Kidney tubule cell (primary cell): ENCODE results near the gene UGGT1.

Source experiments
- DNase-seq: peaks from one replicate; pipeline ENCODE4 v3.0.0-alpha.2; 2018; ENCODE audit warnings: low spot score

The UGGT1 gene

GRCh38 chr2:128228894-128229293 is 137.9 kb downstream of the UGGT1 start:
- peak; percentile 50 for DNase-seq

DNA sequence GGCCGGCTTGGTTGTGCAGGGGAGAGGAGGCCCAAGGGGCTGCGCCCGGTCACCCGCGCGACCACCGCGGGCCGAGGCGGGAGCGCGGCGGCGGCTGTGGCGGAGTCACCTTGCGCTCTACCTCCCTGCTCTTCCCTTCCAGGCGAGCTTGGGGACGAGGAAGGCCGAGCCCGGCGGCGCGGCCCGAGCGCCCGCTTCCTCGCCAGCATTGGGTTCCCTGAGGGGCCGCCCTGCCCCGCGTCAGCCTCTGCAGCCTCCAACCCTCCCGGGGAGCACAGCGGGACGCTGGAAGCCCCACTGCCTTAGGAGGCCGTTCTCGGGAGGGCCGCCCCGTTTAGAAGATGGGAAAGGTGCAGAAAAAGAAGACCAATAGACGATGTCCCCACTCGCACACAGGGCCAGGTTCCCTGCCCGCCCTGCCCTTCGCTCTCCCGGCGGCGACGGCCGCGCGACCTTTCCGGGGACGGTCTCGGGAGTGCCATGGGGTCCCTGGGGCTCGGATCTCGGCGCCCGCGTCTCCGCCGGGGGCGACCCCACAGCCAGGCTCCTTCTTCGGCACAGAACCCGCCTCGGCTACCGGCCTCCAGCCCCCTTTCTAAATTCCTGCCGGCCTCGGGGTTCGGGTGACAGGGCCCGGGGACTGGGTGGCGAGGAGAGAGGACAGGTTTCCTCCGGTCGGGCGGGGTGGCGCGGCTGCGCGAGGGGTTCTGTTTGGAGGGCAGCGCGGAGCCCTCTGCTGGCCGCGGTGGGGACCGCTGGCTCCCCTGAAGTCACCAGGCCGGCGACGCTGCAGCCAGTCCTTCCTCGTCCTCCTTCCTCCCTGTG is 142.2 kb downstream of the UGGT1 start:
- peak; percentile 82 for DNase-seq

DNA sequence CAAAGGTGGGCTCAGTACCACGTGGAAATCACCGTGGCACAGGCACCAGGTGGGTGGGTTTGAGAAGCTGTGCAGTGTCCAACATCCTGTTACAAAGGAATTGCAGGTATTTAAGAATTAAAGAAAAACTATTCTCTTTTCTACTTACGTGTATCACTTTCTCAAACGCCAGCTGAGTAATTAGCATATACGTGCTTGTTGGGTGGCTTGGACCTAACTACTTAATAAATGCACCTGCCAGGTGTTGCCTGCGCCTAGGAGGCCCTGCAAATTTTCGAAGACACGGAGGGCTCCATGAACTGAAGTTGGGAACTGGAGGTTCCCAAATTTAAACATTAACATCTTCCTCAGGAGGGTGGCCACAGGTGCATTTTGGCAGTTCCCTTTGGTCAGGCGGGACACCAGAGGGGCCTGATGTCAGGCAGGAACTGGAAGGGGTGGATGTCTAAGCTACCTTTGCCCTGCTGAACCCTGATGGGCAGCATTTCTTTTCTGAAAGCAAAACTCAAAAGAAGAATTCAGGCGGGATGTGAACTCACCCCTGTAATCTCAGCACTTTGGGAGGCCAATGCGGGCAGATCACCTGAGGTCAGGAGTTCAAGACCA is 142.9 kb downstream of the UGGT1 start:
- DNase-seq = no peak

DNA sequence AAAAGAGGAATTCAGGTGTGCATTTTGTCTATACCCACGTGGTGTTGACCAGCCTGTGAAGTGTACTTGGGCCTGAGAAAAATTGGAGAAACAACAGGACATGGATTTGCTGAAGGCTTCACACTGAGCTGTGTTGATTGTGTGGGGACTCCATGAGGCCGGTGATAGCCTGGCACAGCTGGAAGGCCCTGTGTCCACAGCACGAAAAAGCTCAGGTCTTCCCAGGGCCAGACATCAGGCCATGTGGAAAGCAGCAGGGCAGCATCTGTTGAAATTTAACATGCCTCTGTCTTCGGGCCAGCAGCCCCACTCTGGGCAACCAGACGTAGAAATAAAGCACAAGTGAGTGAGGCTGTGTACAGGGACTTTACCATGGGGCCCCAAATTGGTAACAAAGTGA is 143.6 kb downstream of the UGGT1 start:
- DNase-seq = no peak

GRCh38 chr2:128235581-128235980 is 144.6 kb downstream of the UGGT1 start:
- no peak for DNase-seq

DNA sequence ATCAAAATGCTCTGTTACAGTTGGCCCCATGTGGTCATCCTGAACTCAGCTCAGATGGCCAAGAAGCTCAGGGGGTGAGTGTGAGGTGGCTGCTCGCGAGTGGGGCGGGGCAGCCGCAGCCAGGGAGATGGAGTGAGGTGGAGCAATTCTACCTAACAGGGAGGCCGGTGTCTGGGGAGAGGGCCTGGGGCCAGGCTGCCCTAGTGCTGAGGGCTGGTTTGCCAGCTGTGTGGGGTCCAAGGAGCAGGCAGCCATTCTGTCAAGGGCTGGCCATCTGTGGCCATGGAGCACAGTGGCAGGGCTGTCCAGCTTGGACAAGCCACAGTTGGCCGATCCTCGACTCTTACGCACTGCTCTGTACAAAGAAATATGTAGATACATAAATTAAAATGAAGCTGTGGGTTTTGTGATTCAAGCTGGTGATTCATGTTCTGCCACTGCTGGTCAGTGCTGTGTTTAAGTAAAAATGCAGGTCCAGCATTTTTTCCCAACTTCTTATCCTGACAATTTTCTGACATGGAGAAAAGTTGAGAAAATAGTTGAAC is 145.6 kb downstream of the UGGT1 start:
- peak; percentile 45 for DNase-seq

GRCh38 chr2:128237081-128237534 is 146.1 kb downstream of the UGGT1 start:
- DNase-seq = no peak

DNA sequence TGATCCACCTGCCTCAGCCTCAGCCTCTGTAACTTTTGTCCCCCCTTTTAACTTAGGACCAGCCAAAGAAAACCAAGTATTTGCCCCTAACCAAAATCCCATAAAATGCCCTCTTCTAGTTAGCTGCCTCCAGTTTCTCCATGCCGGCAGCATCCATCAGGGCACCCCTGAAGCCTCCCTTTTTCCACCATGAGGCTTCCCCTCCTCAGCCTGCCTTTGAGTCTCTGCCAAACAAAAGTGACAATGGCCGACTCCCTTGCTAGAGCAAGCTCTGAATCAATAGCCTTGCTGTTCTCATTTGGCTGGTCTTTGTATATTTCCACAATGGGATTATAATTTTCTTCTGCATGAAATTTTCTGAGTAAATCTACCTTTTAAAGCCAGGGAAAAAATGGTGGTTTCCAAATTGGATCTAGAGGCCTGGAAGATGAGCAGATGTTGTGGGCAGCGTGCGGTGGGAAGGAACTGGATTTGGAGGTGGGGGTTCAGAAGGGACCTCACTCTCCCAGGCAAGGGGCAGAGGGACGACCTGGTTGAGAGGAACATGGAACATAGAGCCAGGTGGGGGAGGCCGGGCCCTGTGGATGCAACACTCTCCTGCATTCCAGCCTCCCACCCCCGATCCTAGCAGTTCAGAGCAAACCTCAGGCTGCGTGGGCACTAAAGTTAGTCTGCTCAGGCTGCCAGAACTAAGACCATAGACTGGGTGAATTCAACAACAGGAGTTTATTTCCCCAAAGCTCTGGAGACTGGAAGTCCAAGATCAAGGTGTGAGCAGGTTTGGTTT is 147.1 kb downstream of the UGGT1 start:
- no peak for DNase-seq

GRCh38 chr2:128241896-128242295 is 150.9 kb downstream of the UGGT1 start:
- no peak for DNase-seq
